Neural progenitor cell (in vitro differentiated cells): ENCODE data around the gene FBXO34. TPM values are rescaled to one million over a fixed set of nuclear protein-coding genes. Genes with fewer than 3 reads are reported as not detected.

Source experiments
- DNase-seq: peaks from one replicate; pipeline ENCODE4 v3.0.0-alpha.2; 2016; ENCODE audit warnings: low spot score
- H2AFZ ChIP-seq: fragments of 200-600 bp; sonication (generic); replicated peaks from 2 replicates; pipeline ENCODE4 v1.6.1; 2016; ENCODE audit warnings: antibody characterized with exemption
- H3F3A ChIP-seq: fragments of 200-600 bp; sonication (generic); 2 replicates; pipeline ENCODE4 v1.6.1; 2016; ENCODE audit warnings: antibody characterized with exemption, low read depth
- H3K27ac ChIP-seq: fragments of 200-600 bp; sonication (generic); 2 replicates; pipeline ENCODE4 v1.5.1; 2016; ENCODE audit warnings: mild to moderate bottlenecking
- H3K27me3 ChIP-seq: fragments of 200-600 bp; sonication (generic); 2 replicates; pipeline ENCODE4 v1.6.1; 2016; ENCODE audit warnings: mild to moderate bottlenecking, moderate library complexity
- H3K36me3 ChIP-seq: fragments of 200-600 bp; sonication (generic); 2 replicates; pipeline ENCODE4 v1.5.1; 2016
- H3K4me1 ChIP-seq: fragments of 200-600 bp; sonication (generic); 2 replicates; pipeline ENCODE4 v1.6.1; 2016; ENCODE audit warnings: mixed run types
- H3K4me2 ChIP-seq: fragments of 200-600 bp; sonication (generic); 2 replicates; pipeline ENCODE4 v1.6.1; 2016
- H3K4me3 ChIP-seq: fragments of 200-600 bp; sonication (generic); 2 replicates; pipeline ENCODE4 v1.5.1; 2016
- H3K79me2 ChIP-seq: fragments of 200-600 bp; sonication (generic); 2 replicates; pipeline ENCODE4 v1.6.1; 2016; ENCODE audit warnings: low read depth
- H3K9ac ChIP-seq: fragments of 200-600 bp; sonication (generic); 2 replicates; pipeline ENCODE4 v1.6.1; 2016
- H3K9me3 ChIP-seq: fragments of 200-600 bp; sonication (generic); 2 replicates; pipeline ENCODE4 v1.5.1; 2016; ENCODE audit warnings: low read depth
- H4K20me1 ChIP-seq: fragments of 200-600 bp; sonication (generic); 2 replicates; pipeline ENCODE4 v1.6.1; 2016; ENCODE audit warnings: low read depth
- H3K27ac Mint-ChIP-seq: 3 replicates; pipeline ENCODE4 v1.8.0; 2021; ENCODE audit warnings: mixed read lengths
- H3K27me3 Mint-ChIP-seq: 2 replicates; pipeline ENCODE4 v1.8.0; 2022; ENCODE audit warnings: low read depth, mild to moderate bottlenecking, inconsistent platforms, moderate library complexity, mixed read lengths; ENCODE audit not compliant: insufficient read depth
- H3K36me3 Mint-ChIP-seq: 3 replicates; pipeline ENCODE4 v1.8.0; 2021; ENCODE audit warnings: mixed read lengths
- H3K4me1 Mint-ChIP-seq: 3 replicates; pipeline ENCODE4 v1.8.0; 2021; ENCODE audit warnings: mixed read lengths
- H3K4me3 Mint-ChIP-seq: 3 replicates; pipeline ENCODE4 v1.8.0; 2021; ENCODE audit warnings: mild to moderate bottlenecking, moderate library complexity, mixed read lengths
- H3K9me3 Mint-ChIP-seq: 3 replicates; pipeline ENCODE4 v1.8.0; 2020; ENCODE audit warnings: mixed read lengths
- CTCF ChIP-seq: fragments of 200-600 bp; sonication (generic); IDR thresholded peaks from 2 replicates; pipeline ENCODE4 v1.5.1; 2017; ENCODE audit warnings: antibody characterized with exemption, mild to moderate bottlenecking
- EZH2 ChIP-seq: fragments of 200-600 bp; sonication (generic); IDR thresholded peaks from 2 replicates; pipeline ENCODE4 v1.6.1; 2017; ENCODE audit warnings: antibody characterized with exemption, mild to moderate bottlenecking, moderate library complexity
- EZH2phosphoT487 ChIP-seq: fragments of 200-600 bp; sonication (generic); IDR thresholded peaks from 2 replicates; pipeline ENCODE4 v1.6.1; 2017; ENCODE audit warnings: antibody characterized with exemption
- total RNA-seq: library from RNA; depleted of rRNA; stranded (reverse); fragments of >200 nt; gene quantifications from 2 replicates; pipeline ENCODE4 v1.2.3, GENCODE V29; 2015; ENCODE audit warnings: low replicate concordance

The FBXO34 gene
- total RNA-seq, 1 donor from 2014 or later, result 23.2 TPM

DNA sequence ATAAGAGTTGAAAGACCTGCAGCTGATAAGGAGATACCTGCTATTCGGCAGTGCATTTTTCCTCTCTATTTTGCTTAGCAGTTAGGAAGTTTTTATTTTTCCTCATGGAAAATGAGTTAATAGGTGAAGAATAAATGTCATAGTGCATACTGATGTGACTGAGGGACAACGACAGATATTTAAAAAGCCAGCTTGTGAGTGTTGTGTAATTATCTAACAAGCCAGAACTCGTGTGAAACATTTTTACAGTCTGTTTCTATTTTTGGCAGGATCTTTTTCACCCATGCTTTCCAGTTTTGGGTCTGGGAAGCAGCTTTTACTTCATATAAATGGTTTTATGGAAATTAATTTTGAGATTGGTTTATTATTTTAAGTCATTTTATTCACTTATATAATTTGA is 2.9 kb downstream of the FBXO34 start:
- Histone ChIP-seq H3K27ac (no peak overlapping the region), H3K4me2 (no peak overlapping the region), H3K9ac (no peak overlapping the region), H2AFZ (no peak overlapping the region), H3K4me3 (no peak overlapping the region), H3F3A (no peaks in the 10 kb centered on the region), H4K20me1 (peaks cover 33% of the 10 kb centered on the region), H3K9me3 (no peaks in the 10 kb centered on the region), H3K79me2 (peaks cover 75% of the 10 kb centered on the region), H3K27me3 (peaks cover 8% of the 10 kb centered on the region), H3K36me3 (no peaks in the 10 kb centered on the region), H3K4me1 (peaks cover 9% of the 10 kb centered on the region)
- Mint-ChIP-seq H3K4me1 (peaks cover 18% of the 10 kb centered on the region), H3K27ac (no peak overlapping the region), H3K4me3 (no peak overlapping the region), H3K27me3 (peaks cover 2% of the 10 kb centered on the region), H3K9me3 (peaks cover 2% of the 10 kb centered on the region), H3K36me3 (peaks cover 5% of the 10 kb centered on the region)
- DNase-seq, result no peak
- TF ChIP-seq CTCF (no peak), EZH2phosphoT487 (no peak)

GRCh38 chr14:55274751-55275150 is 3.5 kb downstream of the FBXO34 start:
- H2AFZ ChIP-seq, result no peak overlapping the region
- no peaks in the 10 kb centered on the region for H3K9me3 ChIP-seq
- H3F3A ChIP-seq, result no peaks in the 10 kb centered on the region
- no peak overlapping the region for H3K4me3 ChIP-seq
- H3K4me3 Mint-ChIP-seq, result no peak overlapping the region
- no peak overlapping the region for H3K27ac ChIP-seq
- H3K4me2 ChIP-seq, result no peak overlapping the region
- H3K9ac ChIP-seq, result no peak overlapping the region
- peaks cover 10% of the 10 kb centered on the region for H3K36me3 Mint-ChIP-seq
- peaks cover 4% of the 10 kb centered on the region for H3K9me3 Mint-ChIP-seq
- peaks cover 18% of the 10 kb centered on the region for H3K4me1 Mint-ChIP-seq
- peaks cover 9% of the 10 kb centered on the region for H3K4me1 ChIP-seq
- peaks cover under 1% of the 10 kb centered on the region for H3K27me3 Mint-ChIP-seq
- H3K36me3 ChIP-seq, result no peaks in the 10 kb centered on the region
- no peak overlapping the region for H3K27ac Mint-ChIP-seq
- peaks cover 33% of the 10 kb centered on the region for H4K20me1 ChIP-seq
- H3K79me2 ChIP-seq, result peaks cover 81% of the 10 kb centered on the region
- TF ChIP-seq EZH2, result no peak
- no peak for TF ChIP-seq CTCF
- TF ChIP-seq EZH2phosphoT487, result no peak
- H3K27me3 ChIP-seq, result peaks cover 8% of the 10 kb centered on the region
- DNase-seq, result no peak

DNA sequence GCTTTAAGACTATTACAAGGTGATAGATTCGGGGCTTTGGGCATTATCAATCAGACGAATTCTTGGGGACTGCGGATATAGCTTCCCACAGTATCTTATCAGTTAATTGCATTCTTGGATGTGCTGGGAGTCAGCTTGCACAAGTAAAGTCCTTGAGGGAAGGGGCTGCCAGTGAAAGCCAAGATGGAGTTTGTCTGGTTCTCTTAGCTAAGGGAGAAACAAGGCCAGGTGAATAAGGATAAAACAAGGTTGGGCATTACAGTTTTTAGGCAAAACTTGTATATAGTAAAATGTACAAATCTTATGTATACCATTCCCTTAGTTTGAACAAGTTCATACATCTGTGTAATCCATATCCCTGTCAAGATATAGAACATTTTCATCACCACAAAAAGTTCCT is 5.5 kb downstream of the FBXO34 start:
- no peak overlapping the region for H3K9ac ChIP-seq
- H3K27me3 ChIP-seq, result peaks cover 8% of the 10 kb centered on the region
- H3K4me1 Mint-ChIP-seq, result peaks cover 12% of the 10 kb centered on the region
- H3K27ac Mint-ChIP-seq, result no peak overlapping the region
- H3K9me3 ChIP-seq, result no peaks in the 10 kb centered on the region
- no peak overlapping the region for H3K4me3 ChIP-seq
- DNase-seq, result no peak
- H3K79me2 ChIP-seq, result peaks cover 99% of the 10 kb centered on the region
- peaks cover 6% of the 10 kb centered on the region for H3K9me3 Mint-ChIP-seq
- H3F3A ChIP-seq, result no peaks in the 10 kb centered on the region
- peaks cover 21% of the 10 kb centered on the region for H3K36me3 Mint-ChIP-seq
- H2AFZ ChIP-seq, result no peak overlapping the region
- H3K4me3 Mint-ChIP-seq, result no peak overlapping the region
- H3K36me3 ChIP-seq, result no peaks in the 10 kb centered on the region
- TF ChIP-seq EZH2 (no peak), CTCF (no peak), EZH2phosphoT487 (no peak)
- peaks cover 33% of the 10 kb centered on the region for H4K20me1 ChIP-seq
- H3K4me1 ChIP-seq, result peaks cover 9% of the 10 kb centered on the region
- H3K27me3 Mint-ChIP-seq, result no peaks in the 10 kb centered on the region
- no peak overlapping the region for H3K27ac ChIP-seq
- no peak overlapping the region for H3K4me2 ChIP-seq
